GM12865 (cell line): ENCODE data around the gene PTH2.

Source experiments
- DNase-seq: peaks from one replicate; pipeline ENCODE4 v3.0.0; 2010; ENCODE audit warnings: low read depth
- H3K4me3 ChIP-seq: 2 replicates; pipeline ENCODE4 v1.5.1; 2011; ENCODE audit warnings: mild to moderate bottlenecking, low read depth, low read length, control low read depth
- TF ChIP-seq, protein P1 (sequence below): IDR thresholded peaks from 2 replicates; pipeline ENCODE4 v1.5.1; 2011; ENCODE audit warnings: low read length, control low read depth, low read depth, inconsistent platforms; ENCODE audit not compliant: insufficient read depth; ENCODE audit errors: missing control alignments

PTH2 gene, protein sequence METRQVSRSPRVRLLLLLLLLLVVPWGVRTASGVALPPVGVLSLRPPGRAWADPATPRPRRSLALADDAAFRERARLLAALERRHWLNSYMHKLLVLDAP

DNA sequence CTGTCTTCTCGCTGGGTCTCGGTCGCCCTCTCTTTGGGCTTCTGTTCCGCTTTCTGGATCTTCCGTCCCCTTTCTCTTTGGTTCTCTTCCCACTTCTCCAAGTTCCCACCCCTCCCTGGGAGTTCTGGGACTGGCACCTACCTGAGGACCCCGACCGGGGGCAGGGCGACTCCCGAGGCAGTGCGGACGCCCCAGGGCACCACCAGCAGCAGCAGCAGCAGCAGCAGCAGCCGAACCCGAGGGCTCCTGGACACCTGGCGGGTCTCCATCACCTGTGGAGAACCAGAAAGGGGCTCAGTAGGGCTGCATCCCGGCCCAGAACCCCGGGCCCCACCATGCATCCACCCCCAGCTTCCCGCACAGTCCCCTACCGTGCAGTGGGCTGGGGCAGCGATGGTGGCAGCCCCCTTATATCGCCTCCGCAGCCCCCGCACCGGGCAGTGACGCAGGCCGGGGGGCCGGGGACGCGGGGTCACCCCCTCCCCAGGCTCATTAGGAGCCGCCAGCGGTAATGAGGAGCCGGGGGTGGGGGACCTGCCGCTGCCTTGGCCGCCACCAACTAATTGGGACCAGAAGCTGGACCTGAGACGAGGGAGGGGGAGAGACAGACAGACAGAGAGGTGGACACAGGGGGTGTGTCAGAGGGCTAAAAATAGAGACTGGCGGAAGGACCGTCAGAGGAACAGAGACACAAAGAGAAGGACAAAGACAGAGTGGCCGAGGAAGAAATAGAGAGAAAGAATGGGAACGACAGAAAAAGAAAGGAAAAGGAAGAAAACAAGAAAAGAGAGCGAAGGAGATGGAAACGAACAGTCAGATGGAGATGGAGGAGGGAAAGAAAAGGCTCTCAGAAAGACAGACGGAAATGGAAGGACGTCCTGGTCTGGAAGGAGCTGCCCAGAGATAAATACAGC lies at the start of gene PTH2:
PTH2 (minus strand) TSS at position 371 of the 914 bp plus-strand sequence; CDS start at position 269, 102 bp downstream.
- TF ChIP-seq, protein P1, sequence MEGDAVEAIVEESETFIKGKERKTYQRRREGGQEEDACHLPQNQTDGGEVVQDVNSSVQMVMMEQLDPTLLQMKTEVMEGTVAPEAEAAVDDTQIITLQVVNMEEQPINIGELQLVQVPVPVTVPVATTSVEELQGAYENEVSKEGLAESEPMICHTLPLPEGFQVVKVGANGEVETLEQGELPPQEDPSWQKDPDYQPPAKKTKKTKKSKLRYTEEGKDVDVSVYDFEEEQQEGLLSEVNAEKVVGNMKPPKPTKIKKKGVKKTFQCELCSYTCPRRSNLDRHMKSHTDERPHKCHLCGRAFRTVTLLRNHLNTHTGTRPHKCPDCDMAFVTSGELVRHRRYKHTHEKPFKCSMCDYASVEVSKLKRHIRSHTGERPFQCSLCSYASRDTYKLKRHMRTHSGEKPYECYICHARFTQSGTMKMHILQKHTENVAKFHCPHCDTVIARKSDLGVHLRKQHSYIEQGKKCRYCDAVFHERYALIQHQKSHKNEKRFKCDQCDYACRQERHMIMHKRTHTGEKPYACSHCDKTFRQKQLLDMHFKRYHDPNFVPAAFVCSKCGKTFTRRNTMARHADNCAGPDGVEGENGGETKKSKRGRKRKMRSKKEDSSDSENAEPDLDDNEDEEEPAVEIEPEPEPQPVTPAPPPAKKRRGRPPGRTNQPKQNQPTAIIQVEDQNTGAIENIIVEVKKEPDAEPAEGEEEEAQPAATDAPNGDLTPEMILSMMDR, result no peak
- DNase-seq, result no peak
- H3K4me3 ChIP-seq, result no peak within 1 kb of the TSS

DNA sequence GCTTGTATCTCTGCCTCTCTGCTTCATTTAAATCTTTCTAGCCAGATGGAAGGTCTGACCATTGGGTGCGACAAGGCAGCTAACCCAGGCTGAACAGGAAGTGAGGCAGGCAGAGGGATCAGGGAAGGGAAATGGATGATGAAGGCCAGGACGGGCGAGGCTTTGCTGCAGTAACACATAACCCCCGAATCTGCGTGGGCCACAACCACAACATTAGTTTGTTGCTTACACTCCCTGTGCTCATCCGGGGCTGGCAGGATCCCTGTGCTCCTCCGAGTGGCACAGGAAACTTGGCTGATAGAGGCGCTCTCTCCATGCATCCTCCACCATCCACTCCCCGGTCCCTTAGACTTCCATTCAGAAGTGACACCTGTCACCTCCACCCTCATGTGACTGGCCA lies 49.7 kb upstream of the PTH2 start:
- no peak overlapping the region for H3K4me3 ChIP-seq
- TF ChIP-seq, protein P1, result no peak
- DNase-seq, result no peak

DNA sequence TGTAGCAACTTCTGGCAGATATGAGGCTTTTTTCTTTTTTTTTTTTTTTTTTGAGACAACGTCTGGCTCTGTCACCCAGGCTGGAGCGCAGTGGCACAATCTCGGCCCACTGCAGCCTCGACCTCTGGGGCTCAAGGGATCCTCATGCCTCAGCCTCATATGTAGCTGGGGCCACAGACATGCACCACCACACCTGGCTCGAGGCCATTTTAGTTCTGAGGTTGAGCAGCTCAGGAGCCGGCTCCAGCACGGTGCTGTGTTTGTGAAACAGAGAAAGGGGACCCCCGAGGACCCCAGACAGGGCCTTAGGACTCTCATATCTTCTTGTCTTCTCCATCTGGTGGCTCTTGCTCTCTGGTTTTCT lies 47.4 kb upstream of the PTH2 start:
- TF ChIP-seq, protein P1, result no peak
- DNase-seq, result no peak

DNA sequence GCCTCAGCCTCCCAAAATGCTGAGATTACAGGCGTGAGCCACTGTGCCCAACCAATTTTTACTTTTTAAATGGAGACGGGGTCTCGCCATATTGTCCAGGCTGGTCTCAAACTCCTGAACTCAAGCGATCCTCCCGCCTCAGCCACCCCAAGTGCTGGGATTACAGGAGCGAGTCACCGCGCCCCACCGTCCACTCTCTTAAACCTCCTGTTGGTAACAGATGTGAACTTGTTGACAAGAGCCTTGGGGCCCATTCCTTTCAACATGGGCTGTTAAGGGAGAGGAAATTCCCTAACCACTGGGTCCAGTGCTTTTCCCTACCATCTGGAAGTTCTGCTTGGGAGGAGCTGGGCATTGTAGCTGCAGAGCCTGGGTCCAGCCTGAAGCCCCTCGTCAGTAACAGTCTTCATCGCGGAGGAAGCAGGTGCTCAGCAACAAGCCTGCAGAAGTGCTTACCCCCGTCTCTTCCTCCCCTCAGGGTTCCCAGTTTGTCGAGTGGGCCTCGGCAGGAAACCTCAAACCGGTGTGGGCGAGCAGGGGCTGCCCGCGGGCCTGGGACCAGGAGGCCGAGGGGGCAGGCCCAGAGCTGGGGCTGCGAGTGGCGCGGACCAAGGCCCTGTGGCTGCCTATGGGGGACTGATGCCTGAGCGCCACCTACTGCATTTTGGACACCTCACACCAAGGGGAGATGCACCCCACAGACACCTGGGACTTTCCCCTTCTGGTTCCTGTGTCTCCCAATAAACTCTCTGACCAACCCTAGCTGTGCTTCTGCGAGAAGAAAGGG lies 46.8 kb upstream of the PTH2 start:
- H3K4me3 ChIP-seq, result no peak overlapping the region
- peak; percentile 96 for DNase-seq
- TF ChIP-seq, protein P1, result peak; percentile 83

More for the DNA sequence above, 47.4 kb upstream of the PTH2 start:
- no peak overlapping the region for H3K4me3 ChIP-seq

DNA sequence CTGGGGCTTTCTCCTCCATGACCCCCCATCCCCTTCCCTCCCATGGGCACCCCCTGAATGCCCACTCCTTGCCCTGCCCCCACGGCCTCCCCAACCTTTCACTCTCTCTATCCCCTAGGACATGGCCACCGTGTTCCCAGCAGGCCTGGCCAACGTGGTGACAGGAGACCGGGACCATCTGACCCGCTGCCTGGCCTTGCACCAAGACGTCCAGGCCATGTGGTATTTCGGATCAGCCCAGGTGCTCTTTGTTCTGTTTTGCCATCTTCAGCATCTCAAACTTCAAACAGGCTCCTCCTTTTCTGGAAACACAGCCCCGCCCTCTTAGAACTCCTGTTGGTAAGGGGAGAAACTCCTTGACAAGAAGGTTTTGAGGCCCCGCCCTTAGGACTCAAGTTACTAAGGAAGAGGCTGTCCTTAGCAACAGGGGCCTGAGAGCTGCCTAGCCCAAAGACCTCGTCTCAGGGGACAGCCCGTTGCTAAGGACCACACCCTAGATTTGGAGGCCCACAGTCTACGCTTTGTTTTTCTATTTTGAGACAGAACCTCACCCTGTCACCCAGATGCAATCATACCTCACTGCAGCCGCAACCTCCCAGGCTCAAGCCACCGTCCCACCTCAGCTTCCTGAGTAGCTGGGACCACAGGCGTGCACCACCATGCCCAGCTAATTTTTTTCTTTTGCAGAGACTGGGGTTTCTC lies 45.7 kb upstream of the PTH2 start:
- no peak overlapping the region for H3K4me3 ChIP-seq
- DNase-seq, result peak; percentile 98
- TF ChIP-seq, protein P1, result no peak

DNA sequence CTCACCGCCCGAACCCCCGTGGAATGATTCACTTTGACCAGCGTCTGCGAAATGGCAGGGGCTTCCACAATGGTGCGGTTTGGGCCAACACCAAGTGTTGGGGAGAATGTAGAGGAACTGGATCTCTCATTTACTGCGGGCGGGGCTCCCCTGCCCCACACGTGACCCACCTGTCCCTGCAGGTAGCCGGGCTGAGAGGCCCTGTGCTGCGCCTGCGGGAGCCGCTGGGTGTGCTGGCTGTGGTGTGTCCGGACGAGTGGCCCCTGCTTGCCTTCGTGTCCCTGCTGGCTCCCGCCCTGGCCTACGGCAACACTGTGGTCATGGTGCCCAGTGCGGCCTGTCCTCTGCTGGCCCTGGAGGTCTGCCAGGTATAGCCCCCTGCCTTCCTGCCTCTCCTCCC lies 45.0 kb upstream of the PTH2 start:
- no peak for DNase-seq
- TF ChIP-seq, protein P1, result no peak
- no peak overlapping the region for H3K4me3 ChIP-seq
